LoVo (cell line): Measurements from ENCODE around the gene ARSK.
A peak's percentile ranks its signal among the peaks of the same experiment; 100 is the strongest.
"Not testable (repeated sequence)": the region's sequence is repeated elsewhere in the genome, so short reads cannot be mapped to it uniquely, and the experiment has no call there.

Source experiments
- DNase-seq: peaks from one replicate; pipeline ENCODE4 v3.0.0-alpha.2; 2016; ENCODE audit warnings: low spot score

ARSK gene

DNA sequence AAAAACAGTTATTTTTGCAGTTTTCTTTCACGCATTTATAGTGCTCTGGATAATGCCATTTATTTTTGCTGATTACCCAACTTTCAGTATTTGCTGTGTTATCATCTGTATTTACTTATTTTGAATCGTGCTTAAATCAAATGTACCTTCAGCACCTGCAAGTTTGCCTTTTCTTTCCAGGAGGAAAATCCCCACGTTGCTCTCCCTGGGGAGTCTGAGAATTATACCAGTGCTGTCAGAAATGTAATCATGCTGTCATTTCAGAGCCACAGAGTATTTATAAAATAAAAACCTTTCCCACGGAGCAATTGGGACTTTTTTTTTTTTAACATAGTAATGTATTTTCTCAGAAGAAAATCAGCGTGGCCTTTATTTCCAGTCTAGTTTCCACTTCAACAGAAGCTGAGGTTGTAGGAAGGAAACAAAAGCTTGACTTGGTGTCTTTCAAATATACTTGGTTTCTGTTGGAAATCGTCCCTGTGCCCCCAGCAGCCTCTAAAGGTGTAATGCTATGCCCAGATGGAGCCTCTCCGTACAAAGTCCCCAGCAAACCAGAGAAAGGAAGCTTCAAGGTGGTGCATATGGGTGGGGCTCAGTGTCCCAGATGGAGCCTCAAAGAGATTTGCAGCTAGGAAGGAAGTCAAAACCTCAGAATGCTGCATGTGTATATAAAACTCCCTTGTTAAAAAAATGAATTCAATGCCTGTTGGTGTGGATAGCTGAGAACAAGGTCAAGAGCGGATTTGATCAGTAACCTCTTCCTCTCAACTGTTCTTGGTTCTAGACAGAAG is 67.1 kb downstream of the ARSK start:
- DNase-seq = no peak

DNA sequence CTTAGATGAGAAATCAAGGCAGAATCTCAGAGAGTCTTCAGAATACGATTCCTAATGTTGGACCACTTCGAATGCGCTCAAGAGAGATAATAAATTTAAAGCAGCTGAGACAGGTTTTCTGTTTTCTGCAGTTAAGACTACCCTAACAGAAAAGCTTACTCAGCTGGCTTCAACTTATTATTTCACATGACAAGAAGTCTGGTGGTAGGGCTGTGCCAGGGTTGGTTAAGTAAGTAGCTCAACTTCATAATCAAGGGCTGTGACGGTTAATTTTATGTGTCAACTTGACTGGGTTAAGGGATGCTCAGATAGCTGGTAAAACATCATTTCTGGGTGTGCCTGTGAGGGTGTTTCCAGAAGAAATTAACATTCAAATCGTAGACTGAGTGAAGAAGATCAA is 68.8 kb downstream of the ARSK start:
- no peak for DNase-seq

DNA sequence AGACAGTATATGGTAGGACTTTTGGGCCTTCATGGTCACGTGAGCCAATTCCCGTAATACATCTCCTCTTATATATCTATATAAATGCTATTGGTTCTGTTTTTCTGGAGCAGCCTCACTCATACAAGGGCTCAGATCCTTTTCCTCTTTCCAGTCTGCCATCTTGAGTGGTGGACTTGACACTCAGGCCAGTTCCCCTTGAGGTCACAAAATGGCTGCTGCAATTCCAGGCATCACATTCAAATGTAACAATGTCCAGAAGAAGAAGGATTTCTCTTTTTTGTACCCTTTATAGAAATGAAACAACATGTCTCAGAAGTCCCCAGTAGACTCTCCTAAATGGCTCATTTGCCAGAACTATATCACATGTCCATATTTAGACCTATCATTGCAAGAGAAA is 69.5 kb downstream of the ARSK start:
- DNase-seq = no peak

DNA sequence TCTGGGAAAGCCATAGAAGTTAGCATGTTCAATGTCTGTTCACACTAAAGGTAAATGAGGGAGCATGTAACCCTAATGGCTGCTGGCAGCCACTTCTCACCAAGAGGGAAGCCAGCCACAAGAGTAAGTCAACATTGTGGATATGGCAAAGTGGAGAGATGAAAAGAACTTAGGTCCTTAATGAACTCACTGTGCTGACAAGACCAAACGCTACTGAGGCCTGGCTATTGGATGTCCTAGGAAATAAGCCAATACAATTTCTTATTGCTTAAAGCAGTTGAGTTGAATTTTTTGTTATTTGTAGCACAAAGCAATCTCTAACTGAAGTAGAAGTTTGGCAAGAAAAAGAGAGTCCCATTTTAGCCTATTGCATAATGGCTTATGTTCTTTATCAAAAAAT is 71.8 kb downstream of the ARSK start:
- no peak for DNase-seq

DNA sequence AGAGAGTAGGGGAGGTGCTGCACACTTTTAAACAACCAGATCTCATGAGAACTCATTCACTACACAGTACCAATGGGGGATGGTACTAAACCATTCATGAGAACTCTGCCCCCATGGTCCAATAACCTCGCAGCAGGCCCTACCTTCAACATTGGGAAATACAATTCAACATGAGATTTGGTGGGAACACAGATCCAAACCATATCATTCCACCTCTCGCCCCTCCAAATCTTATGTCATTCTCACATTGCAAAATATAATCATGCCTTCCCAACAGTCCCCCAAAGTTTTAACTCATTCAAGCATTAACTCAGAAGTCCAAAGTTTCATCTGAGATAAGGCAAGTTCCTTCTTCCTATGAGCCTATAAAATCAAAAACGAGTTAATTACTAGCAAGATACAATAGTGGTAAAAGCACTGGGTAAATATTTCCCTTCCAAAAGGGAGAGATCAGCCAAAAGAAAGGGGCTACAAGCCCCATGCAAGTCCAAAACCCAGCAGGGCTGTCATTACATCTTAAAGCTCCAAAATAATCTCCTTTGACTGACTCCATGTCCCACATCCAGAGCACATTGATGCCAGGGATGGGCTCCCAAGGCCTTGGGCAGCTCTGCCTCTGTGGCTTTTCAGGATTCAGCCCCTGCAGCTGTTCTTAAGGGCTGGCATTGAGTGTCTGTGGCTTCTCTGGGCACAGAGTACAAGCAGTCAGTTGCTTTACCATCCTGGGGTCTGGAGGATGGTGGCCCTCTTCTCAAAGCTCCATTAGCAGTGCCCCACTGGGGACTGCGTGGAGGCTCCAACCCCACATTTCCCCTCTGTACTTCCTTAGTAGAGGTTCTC is 73.3 kb downstream of the ARSK start:
- no peak for DNase-seq

DNA sequence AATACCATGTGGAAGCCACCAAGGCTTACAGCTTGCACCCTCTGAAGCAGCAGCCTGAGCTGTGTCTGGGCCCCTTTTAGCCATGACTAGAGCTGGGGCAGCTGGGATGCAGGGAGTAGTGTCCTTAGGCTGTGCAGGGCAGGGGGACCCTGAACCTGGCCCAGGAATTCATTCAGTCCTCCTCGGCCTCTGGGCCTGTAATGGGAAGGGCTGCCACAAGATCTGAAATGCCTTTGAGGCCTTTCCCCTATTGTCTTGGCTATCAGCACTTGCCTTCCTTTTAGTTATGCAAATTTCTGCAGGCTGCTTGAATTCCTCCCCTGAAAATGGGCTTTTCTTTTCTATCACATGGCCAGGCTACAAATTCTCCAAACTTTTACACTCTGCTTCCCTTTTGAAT is 74.0 kb downstream of the ARSK start:
- DNase-seq = no peak

DNA sequence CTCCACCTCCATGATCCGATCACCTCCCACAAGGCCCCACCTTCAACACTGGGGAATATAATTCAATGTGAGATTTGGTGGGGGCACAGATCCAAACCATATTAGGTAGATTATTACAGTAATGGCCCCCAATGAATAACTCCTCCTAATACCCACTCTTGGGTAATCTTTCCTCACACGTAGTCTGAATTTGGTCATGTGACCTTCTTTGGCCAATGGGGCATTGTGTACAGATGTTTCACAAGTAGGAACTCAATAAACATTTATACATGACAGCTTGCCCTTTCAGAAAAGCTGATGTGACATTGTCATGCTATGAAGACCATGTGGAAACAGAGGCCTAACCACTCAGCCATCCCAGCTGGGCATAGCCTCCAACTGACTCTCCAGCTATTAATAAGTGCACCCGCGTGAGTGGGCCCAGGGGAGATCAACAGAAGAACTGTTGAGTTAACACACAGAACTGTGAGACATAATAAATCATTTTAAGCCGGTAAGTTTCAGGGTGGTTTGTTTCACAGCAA is 75.6 kb downstream of the ARSK start:
- no peak for DNase-seq

DNA sequence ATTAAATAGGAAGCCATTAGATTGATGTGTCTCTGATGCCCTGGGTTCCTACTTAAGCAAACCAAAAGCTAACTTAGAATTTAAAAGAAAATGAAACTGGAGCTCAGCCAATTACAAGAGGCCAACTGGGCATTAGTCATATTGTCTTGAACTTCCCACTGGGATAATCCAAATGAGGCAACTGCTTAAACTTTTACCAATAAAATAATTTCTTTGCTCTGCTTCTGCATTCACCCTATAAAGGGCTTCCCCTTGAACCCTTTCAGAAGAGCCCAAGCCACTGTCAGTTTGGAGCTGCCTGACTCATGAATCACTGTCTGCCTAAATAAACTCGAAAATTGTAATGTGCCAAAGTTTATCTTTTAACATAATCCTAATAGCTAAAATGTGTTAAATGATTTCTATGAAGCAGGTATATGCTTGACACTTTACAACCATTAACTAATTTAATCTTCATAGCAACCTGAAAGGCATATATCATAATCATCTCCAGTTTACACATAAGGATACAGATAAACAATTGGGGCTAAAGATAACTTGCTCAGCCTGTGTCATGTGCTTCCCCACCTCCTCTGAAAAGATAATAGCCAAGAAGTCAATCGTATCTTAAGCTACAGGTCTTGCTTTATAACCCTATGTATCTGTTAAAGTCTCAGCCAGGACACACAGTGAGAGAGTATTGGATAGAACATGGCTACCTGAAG is 76.5 kb downstream of the ARSK start:
- DNase-seq = peak; percentile 26

DNA sequence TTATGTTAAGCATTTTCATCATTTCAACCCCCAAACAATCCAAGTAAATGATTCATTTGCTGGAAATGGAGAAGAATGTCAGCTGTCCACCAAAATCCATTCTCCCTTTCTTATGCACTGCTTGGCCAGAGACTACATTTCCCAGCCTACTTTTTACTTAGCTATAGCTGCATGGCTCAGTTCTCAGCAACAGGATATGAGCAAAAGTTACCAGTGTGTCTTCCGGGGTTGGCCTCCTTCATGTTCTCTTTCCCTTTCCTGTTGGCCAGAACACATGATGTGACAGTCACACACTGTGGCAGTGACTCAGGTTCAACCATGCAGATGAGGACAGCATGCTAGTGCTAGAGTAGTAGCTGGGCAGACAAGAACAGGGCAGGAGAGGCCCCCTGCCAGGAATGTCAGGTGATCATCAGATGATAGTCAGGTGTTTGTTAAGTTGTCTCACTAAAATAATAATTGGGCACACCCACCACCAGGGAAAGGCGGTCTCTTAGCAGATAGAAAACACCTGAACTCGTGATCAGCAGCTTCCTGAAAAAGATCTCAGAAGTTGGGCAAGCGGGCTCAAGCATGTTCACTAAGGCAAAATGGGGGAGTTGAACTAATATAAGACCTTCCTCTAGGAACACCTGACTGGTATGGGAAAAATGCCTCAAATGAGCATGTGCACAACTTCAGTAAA is 77.2 kb downstream of the ARSK start:
- no peak for DNase-seq

DNA sequence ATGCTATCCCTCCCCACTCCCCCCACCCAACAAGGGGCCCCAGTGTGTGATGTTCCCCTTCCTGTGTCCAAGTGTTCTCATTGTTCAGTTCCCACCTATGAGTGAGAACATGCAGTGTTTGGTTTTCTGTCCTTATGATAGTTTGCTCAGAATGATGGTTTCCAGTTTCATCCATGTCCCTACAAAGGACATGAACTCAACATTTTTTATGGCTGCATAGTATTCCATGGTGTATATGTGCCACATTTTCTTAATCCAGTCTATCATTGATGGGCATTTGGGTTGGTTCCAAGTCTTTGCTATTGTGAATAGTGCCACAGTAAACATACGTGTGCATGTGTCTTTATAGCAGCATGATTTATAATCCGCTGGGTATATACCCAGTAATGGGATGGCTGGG is 78.0 kb downstream of the ARSK start:
- DNase-seq = not testable (repeated sequence)

DNA sequence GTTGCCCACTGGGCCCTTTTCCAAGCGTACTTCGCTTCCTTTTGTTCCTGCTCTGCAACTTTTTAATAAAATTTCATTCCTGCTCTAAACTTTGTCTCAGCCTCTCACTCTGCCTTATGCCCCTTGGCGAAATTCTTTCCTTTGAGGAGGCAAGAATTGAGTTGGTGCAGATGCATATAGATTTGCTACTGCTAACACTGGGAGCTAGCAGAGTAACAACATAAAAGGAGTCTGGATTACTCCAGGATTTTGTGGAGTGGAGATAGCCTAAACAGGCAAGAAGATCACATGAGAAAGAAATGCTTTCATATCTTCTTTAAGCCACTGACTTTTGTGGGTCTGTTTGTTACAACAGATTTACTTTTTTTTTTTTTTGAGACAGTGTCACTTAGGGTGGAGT is 78.8 kb downstream of the ARSK start:
- no peak for DNase-seq

DNA sequence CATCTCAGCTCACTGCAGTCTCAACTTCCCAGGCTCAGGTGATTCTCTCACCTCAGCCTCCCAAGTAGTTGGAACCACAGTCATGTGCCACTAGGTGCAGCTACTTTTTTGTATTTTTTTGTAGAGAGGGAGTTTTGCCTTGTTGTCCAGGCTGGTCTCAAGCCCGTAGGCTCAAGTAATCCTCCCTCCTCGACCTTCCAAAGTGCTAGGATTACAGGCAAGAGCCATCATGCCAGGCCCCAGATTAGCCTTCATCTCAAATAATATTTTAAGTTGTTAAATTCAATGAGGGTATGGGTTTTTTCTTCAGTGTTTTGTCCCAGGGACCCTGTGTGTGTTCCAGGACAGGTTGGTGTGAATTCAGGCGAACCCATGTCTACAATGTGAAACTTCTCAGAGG is 79.2 kb downstream of the ARSK start:
- DNase-seq = no peak

DNA sequence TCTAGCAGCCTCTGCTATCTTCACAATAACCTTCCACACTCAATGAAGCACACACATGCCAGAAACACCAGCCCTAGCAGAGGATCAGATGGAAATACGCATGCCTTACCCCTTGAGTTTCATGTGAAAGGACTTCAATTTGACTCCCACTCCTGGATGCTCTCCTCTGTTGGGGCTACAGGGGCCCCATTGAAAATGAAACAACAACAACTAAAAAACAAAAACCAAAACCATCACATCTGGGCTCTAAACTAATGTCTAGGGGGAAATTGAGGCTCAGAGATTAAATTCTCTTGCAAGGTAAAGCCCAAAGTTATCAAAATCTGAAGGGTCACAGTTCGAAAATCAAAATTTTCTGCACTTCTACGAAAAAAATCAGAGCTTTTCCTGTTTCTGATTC is 83.7 kb downstream of the ARSK start:
- no peak for DNase-seq

DNA sequence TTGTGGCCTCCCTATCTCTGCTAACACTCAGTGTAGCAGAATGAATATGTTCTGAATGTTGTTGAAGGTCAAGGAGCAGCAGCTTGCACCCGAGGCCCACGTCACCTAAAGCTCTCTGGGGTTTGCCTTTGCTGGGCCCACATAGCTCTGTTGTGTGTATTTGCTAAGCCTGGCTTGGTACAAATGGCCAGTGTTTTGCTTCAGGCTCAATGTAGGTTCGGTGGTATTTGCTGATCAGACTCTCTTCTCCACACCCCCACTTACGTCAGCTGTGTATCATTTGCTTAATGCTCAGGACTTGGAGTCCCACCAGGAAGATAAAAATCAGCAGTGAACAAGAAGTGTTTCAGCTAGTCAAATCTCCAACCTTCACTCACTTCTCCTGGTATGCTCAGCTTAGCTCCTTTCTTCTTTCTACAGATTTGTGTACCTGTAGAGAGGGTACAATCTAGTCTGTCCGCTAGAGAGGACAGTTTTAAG is 86.9 kb downstream of the ARSK start:
- no peak for DNase-seq

DNA sequence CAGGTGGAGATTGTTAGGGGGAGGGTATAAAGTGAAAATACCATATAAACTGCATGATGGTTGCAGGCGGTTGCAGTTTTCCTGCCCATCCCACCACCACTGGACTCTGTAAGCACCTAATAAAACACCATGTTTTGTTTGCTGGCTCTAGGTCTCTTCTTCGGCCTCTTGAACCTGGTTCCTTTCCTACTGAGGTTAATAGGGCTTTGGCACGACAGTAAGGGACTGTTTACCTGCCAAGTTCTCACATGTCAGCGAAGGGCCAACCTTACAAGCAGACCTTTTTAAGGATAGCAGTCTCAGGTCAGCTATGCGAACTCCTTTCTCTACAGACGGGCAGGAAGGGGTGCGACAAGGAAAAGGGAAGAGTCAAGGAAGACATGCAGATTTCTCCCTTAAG is 88.3 kb downstream of the ARSK start:
- DNase-seq = no peak

DNA sequence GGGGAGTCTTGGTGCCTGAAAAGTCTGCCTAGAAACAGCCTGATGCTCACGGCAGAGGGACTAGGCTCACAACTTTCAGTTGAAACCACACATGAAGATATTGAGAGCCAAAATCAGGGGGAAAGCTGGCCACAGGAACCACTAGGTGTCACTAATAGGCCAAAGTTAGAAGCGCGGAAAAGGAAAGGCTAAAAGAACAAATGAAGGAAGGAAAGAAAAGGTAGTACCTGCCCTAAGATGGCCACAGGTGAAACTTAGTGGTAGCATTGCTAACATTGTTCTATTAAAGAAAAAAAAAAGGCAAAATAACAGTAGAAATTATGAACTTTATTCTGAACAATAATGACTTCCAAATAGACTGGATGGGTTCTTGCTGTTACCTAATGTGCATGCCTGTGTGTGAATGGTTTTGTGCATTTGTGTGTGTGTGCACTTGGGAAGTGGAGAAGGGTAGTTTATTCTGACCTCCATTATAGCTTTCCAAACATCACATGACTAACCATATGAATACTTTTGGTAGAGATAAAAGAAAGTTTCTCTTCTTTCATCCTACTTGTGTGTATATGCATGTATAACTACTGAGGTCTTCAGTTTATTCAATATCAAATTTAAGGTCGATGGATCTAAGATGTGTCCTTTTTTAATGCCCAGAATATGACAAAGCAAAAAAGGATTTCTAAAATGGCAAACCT is 89.6 kb downstream of the ARSK start:
- DNase-seq = peak; percentile 61

DNA sequence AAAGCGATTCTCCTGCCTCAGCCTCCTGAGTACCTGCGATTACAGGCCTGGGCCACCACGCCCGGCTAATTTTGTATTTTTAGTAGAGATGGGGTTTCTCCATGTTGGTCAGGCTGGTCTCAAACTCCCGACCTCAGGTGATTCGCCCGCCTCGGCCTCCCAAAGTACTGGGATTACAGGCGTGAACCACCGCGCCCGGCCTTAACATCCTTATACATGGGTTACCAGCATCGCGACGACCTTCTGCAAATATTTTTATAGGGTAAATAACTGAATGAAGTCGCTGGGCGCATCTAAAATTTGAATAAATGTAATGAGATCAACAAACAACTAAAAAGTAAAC is 91.3 kb downstream of the ARSK start:
- DNase-seq = not testable (repeated sequence)

DNA sequence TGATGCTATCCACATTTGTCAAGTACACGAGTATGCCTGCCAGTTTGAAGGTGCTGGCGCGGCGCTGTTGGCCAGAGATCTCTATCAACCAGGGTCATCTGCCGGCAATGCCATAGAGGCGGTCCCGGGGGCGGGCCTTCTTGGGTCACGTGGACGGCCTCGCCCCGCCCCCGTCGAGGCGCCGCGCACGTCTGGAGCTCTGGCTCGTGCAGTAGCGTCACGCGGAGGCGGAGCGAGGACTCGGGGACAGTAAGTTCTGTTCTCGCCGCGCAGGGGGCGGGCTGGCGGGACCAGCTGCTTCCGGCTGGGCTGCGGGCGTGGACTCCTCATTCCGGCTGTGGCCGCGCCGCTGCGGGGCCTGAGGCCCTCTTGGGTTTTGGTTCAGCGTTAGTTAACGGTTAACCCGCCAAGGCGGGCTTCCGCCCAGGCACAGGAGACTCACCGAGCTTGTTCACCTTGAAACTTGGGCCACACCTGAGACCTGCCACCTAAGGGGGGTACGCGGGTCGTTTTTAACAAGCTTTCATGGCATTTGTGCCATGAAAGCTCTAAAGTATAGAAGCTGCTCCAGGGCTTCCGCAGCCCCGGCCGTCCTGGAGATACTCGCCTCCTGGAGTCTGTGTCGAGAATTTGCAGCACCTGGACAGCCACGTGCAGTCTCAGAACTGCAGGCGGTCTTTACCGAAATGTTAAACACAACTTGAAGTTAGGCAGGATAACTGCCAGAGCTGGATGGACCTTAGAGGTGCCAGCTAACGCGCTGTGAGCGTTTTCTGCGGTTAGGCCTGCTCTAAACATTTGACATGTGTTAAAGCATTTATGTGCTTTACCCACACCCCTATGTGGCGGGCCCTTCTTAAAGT is 91.9 kb downstream of the ARSK start, which contains the start of gene RFESD:
TSS of gene RFESD (plus strand) at position 209 of the 863 bp plus-strand sequence. CDS start 5,495 bp downstream, outside the sequence.
- peak; percentile 99 for DNase-seq

DNA sequence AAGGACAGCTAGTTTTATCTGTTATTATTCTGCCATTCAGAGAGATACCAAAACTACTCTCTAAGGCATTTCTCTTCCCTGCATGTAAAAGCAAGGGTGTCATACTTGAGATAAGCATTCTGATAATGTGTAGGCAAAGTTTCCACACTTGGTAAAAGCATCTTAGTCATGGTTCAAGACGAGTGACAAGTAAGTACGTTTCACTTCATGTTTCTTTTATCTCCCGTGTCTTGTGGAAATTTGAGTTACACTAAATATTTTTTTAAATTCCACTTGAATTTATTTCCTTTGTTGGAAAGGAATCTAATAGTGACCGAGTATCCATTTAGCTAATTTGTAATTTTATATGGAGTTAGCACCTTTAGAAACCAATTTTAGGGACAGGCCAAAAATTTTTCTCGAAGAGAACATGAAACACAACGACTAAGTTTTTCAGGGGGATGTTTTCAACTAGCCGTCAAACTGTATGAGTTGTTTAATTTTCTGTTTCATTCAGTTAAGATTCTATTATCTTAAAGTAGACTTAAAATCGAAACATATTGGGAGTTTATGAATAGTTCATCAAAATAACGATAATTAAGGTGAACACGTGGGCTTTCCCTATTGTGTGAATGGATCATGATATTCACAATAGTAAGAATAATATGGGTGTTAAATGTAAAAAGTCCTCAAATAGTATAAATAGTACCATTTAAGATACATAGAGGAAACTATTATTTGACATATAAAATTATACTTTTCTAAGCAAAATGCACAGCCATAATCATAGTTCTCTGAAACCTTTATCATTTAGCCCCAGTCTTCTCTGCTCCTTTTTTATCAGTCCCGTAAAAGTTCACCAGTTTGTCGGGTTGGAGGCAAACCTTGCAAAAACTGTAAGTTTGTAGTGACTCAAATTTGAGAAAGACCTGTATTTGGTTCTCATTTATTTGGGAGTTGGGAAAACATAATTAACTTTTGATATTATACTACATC is 93.3 kb downstream of the ARSK start:
- DNase-seq = peak; percentile 2
